ENCODE measurements around the gene KIAA0586. TPM values are rescaled to one million over a fixed set of nuclear protein-coding genes. Genes with fewer than 3 reads are reported as not detected.
"Not testable (repeated sequence)": the region's sequence is repeated elsewhere in the genome, so short reads cannot be mapped to it uniquely, and the experiment has no call there.

KIAA0586 gene
- total RNA-seq, 1 donor from 2014 or later = 23.5 TPM

DNA sequence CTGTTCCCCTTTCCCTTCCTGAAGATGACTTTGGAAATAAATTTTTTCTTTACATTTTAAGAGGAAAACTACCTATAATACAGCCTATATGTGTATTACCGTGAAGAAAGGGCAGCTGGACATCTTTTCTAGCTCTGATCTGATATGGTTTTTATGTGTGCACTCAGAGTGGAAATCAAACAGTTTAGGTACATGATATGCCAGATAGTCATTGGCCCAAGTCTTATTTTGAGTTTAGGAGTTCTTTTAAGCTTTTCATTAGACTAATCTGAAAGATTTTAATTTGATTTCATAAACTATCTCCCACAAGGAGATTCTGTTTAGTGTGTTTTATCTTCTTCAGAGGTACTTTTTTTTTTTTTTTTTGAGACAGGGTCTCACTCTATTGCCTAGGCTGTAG is 48.8 kb downstream of the KIAA0586 start:
- no peaks in the 10 kb centered on the region for H3K9me3 Mint-ChIP-seq
- H3K27ac Mint-ChIP-seq = no peak overlapping the region
- H3K27me3 Mint-ChIP-seq (ENCODE audit: low read depth) = no peaks in the 10 kb centered on the region
- no peak for DNase-seq (ENCODE audit: low spot score)
- intact Hi-C loops (cut with micrococcal nuclease) = no loop called here
- no peak overlapping the region for H3K4me3 Mint-ChIP-seq (ENCODE audit: low read depth)
- H3K4me1 Mint-ChIP-seq (ENCODE audit: low read depth) = peaks cover 5% of the 10 kb centered on the region
- H3K36me3 Mint-ChIP-seq (ENCODE audit: low read depth) = peaks cover 40% of the 10 kb centered on the region

DNA sequence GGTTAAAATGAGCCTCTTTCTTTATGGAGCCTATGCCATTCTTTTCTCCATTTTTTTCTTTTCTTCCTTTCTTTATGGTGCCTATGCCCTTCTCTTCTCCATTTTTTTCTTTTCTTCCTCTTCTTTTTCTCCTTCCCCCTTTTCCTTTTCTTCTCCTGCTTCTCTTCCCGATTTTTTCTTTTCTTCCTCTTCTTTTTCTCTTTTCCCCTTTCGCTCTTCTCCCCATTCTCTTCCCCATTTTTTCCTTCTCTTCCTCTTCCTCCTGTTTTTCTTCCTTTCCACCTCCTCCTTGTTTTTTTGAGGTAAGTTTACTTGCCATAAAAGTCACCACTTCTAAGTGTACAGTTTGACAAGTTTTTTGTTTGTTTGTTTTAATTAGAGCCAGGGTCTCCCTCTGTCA is 50.1 kb downstream of the KIAA0586 start:
- H3K9me3 Mint-ChIP-seq = no peaks in the 10 kb centered on the region
- no peaks in the 10 kb centered on the region for H3K27me3 Mint-ChIP-seq (ENCODE audit: low read depth)
- H3K27ac Mint-ChIP-seq = no peak overlapping the region
- intact Hi-C loops (cut with micrococcal nuclease) = no loop called here
- DNase-seq (ENCODE audit: low spot score) = no peak
- peaks cover 33% of the 10 kb centered on the region for H3K36me3 Mint-ChIP-seq (ENCODE audit: low read depth)
- H3K4me1 Mint-ChIP-seq (ENCODE audit: low read depth) = peaks cover 3% of the 10 kb centered on the region
- no peak overlapping the region for H3K4me3 Mint-ChIP-seq (ENCODE audit: low read depth)

DNA sequence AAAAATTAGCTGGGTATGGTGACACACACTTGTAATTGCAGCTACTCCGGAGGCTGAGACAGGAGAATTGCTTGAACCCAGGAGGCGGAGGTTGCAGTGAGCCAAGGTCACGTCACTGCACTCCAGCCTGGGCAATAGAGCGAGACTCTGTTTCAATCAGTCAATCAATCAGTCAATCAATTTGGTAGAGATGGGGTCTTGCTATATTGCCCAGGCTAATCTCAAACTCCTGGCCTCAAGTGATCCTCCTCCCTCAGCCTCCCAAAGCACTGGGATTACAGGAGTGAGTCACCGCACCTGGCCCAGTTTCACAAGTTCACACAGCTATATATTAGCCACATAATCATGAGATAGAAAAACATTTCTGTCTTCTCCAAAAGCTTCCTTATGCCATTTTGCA is 50.8 kb downstream of the KIAA0586 start:
- H3K4me1 Mint-ChIP-seq (ENCODE audit: low read depth); H3K27ac Mint-ChIP-seq; H3K27me3 Mint-ChIP-seq (ENCODE audit: low read depth); DNase-seq (ENCODE audit: low spot score); H3K9me3 Mint-ChIP-seq; H3K4me3 Mint-ChIP-seq (ENCODE audit: low read depth); intact Hi-C loops (cut with micrococcal nuclease): not testable (repeated sequence)
- peaks cover 29% of the 10 kb centered on the region for H3K36me3 Mint-ChIP-seq (ENCODE audit: low read depth)

DNA sequence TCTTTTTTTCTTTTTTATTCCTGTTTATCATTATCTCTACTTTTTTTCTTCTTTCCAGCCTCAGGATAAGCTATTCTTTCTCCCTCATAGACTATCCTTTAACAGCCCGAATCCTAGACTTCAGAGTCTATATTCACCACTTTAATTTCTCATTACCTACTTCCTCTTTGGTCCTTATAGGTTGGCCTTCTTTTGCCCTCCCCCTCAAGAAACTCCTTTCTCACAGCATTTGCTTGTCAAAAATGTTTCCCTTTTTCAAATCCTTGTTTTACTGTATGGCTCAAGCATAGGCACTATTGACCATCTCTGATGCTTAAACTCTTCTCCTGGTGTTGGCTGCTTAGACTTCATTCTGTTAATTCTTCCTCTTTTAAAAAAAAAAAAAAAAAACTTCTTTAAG is 52.5 kb downstream of the KIAA0586 start:
- Mint-ChIP-seq H3K27ac (no peak overlapping the region), H3K9me3 (no peaks in the 10 kb centered on the region), H3K27me3 (ENCODE audit: low read depth) (no peaks in the 10 kb centered on the region), H3K36me3 (ENCODE audit: low read depth) (peaks cover 22% of the 10 kb centered on the region), H3K4me1 (ENCODE audit: low read depth) (peaks cover 1% of the 10 kb centered on the region), H3K4me3 (ENCODE audit: low read depth) (no peak overlapping the region)
- no peak for DNase-seq (ENCODE audit: low spot score)
- intact Hi-C loops (cut with micrococcal nuclease) = no loop called here

DNA sequence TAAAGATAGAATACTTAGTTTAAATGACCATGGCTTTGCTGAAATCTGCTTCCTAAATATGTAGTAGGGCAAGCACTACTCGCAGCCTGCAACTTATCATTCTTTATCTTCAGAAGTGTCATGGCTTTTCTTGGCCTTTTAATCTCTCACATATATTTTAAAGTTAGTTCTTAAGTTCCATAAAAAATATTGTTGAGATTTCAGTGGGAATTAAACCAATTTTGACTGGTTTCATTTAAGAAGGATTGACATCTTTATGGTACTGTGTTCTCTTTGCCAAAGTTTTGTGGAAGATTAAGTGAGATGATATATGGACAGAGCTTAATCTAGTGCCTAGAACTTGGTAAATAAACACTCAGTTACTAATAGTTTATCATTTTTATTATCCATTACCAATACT is 56.7 kb downstream of the KIAA0586 start:
- Mint-ChIP-seq H3K36me3 (ENCODE audit: low read depth) (peaks cover 17% of the 10 kb centered on the region), H3K27me3 (ENCODE audit: low read depth) (no peaks in the 10 kb centered on the region), H3K27ac (no peak overlapping the region), H3K4me1 (ENCODE audit: low read depth) (peaks cover 8% of the 10 kb centered on the region), H3K9me3 (peaks cover 3% of the 10 kb centered on the region), H3K4me3 (ENCODE audit: low read depth) (no peak overlapping the region)
- intact Hi-C loops (cut with micrococcal nuclease) = no loop called here
- DNase-seq (ENCODE audit: low spot score) = no peak

DNA sequence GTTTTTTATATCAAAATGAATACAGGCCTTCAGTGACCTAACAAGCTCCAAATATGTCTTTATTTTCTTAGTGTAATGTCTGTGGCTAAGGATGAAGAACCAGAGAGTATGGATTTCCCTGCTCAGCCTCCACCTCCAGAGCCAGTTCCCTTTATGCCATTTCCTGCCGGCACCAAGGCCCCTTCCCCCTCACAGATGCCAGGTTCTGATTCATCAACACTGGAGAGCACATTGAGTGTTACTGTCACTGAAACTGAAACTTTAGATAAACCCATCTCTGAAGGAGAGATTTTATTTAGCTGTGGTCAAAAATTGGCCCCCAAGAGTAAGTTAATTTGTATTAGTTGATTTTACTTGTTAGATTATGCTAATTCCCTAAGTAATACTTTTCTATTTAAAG is 61.0 kb downstream of the KIAA0586 start:
- no peak overlapping the region for H3K27ac Mint-ChIP-seq
- peaks cover 3% of the 10 kb centered on the region for H3K9me3 Mint-ChIP-seq
- intact Hi-C loops (cut with micrococcal nuclease) = no loop called here
- DNase-seq (ENCODE audit: low spot score) = no peak
- peaks cover 16% of the 10 kb centered on the region for H3K36me3 Mint-ChIP-seq (ENCODE audit: low read depth)
- no peak overlapping the region for H3K4me3 Mint-ChIP-seq (ENCODE audit: low read depth)
- peaks cover 11% of the 10 kb centered on the region for H3K4me1 Mint-ChIP-seq (ENCODE audit: low read depth)
- no peaks in the 10 kb centered on the region for H3K27me3 Mint-ChIP-seq (ENCODE audit: low read depth)

DNA sequence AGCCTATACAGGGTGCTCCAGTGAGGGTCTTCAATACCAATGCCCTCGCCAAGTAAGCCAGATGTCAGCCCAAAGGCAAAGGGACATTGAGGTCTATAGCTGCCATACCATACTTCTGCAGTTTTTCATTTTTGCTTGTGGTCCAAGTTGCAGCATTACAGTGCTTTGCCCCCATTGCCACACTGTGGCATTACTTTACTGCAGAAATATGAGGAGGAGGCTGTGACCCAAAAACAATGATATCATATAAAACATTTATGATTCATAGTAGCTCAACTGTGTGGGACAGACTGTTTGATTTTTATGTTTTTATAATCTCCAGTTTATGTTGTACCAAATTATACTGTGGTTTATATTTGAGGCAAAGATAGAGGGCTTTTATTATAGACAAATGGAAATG is 64.1 kb downstream of the KIAA0586 start:
- Mint-ChIP-seq H3K36me3 (ENCODE audit: low read depth) (peaks cover 8% of the 10 kb centered on the region), H3K9me3 (no peaks in the 10 kb centered on the region), H3K27me3 (ENCODE audit: low read depth) (no peaks in the 10 kb centered on the region), H3K27ac (no peak overlapping the region), H3K4me1 (ENCODE audit: low read depth) (peaks cover 11% of the 10 kb centered on the region), H3K4me3 (ENCODE audit: low read depth) (no peak overlapping the region)
- intact Hi-C loops (cut with micrococcal nuclease) = no loop called here
- no peak for DNase-seq (ENCODE audit: low spot score)

DNA sequence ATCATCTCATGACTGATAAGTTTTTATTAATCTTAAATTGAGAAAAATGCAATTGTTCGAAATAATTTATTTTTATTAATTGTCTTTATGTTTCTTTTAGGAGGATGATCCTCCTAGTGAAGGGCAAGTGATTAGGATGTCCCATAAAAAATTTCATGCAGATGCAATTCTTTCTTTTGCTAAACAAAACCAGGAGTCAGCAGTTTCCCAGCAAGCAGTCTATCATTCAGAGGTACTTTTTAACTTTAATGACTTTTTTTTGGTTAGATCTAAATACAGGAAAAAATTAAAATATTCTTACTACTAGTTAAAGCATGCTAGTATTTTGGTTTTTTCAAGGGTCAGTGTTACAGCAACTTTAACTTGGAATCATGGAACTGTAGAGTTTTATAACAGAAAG is 64.5 kb downstream of the KIAA0586 start:
- Mint-ChIP-seq H3K9me3 (no peaks in the 10 kb centered on the region), H3K27ac (no peak overlapping the region), H3K4me1 (ENCODE audit: low read depth) (peaks cover 11% of the 10 kb centered on the region), H3K27me3 (ENCODE audit: low read depth) (no peaks in the 10 kb centered on the region), H3K4me3 (ENCODE audit: low read depth) (no peak overlapping the region), H3K36me3 (ENCODE audit: low read depth) (peaks cover 8% of the 10 kb centered on the region)
- intact Hi-C loops (cut with micrococcal nuclease) = no loop called here
- DNase-seq (ENCODE audit: low spot score) = no peak

DNA sequence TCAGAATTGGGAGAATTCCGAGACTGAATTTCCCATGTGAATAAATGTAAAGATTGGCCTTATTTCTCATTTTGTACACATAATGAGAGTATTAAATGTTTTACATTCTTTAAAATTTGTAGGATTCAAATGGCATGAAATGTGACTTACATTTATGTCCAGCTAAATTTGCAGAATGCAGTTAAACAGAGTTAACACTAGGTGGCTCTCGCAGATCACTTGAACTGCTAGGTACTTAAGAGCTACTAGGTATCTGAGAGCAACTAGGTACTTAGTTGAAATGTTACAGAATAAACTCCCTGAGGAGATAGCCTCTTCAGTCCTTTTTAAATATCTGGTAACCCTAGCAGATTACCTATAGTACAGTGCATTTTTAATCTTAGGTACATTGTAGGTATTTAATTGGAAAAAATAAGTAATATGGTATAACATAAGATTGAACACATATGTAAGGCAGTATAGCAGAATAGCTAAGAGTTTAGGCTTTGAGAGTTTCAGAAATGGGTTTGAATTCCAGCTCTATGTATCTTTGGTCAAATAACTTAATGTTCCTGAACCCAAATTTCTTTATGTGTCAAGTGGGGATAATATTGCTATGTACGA is 73.8 kb downstream of the KIAA0586 start:
- Mint-ChIP-seq H3K27ac (no peak overlapping the region), H3K4me1 (ENCODE audit: low read depth) (no peaks in the 10 kb centered on the region), H3K9me3 (no peaks in the 10 kb centered on the region), H3K36me3 (ENCODE audit: low read depth) (no peaks in the 10 kb centered on the region), H3K4me3 (ENCODE audit: low read depth) (no peak overlapping the region), H3K27me3 (ENCODE audit: low read depth) (no peaks in the 10 kb centered on the region)
- intact Hi-C loops (cut with micrococcal nuclease) = loop anchor here (1.0 to 10.0 kb wide), 5 partner anchors 71 to 621 kb away; no protein-coding TSS in a partner anchor
- DNase-seq (ENCODE audit: low spot score) = no peak

DNA sequence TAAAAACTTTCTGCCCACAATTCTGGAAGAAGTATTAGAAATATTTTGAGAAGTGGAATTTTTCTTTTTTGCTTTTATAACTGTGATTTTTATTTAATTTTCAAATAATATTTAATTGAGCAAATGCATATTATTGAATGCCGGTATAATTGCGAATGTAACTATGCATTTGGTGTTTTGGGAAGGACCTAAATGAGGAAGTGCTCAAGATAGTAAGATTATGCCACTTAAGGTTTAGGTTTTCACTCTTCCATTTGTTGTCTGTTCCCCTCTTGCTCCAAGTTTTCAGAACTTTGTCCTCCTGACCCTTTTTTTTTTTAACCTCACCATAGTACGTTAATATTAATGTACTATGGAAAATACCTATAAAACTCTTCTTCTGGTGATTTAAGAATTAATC is 85.8 kb downstream of the KIAA0586 start:
- Mint-ChIP-seq H3K4me1 (ENCODE audit: low read depth) (peaks cover 1% of the 10 kb centered on the region), H3K4me3 (ENCODE audit: low read depth) (no peak overlapping the region), H3K27me3 (ENCODE audit: low read depth) (no peaks in the 10 kb centered on the region), H3K27ac (no peak overlapping the region), H3K36me3 (ENCODE audit: low read depth) (peaks cover 27% of the 10 kb centered on the region), H3K9me3 (no peaks in the 10 kb centered on the region)
- no peak for DNase-seq (ENCODE audit: low spot score)
- intact Hi-C loops (cut with micrococcal nuclease) = no loop called here

DNA sequence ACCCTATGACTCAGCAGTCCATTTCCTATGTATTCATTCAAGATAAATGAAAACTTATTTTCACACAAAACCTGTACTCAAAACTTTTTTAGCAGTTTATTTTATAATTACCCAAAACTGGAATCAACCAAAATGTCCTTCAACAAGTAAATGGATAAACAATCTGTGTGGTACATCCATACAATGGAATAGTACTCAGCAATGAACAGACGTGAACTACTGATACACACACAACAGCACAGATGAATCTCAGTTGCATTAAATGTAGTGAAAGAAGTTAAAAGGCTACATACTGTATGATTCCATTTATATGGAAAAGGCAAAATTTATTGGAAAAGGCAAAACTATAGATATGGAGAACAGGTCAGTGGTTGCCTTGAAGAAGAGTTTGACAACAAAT is 90.1 kb downstream of the KIAA0586 start:
- intact Hi-C loops (cut with micrococcal nuclease) = no loop called here
- H3K36me3 Mint-ChIP-seq (ENCODE audit: low read depth) = peaks cover 43% of the 10 kb centered on the region
- H3K9me3 Mint-ChIP-seq = no peaks in the 10 kb centered on the region
- H3K27ac Mint-ChIP-seq = no peak overlapping the region
- H3K27me3 Mint-ChIP-seq (ENCODE audit: low read depth) = no peaks in the 10 kb centered on the region
- no peak overlapping the region for H3K4me3 Mint-ChIP-seq (ENCODE audit: low read depth)
- H3K4me1 Mint-ChIP-seq (ENCODE audit: low read depth) = no peaks in the 10 kb centered on the region
- DNase-seq (ENCODE audit: low spot score) = no peak

DNA sequence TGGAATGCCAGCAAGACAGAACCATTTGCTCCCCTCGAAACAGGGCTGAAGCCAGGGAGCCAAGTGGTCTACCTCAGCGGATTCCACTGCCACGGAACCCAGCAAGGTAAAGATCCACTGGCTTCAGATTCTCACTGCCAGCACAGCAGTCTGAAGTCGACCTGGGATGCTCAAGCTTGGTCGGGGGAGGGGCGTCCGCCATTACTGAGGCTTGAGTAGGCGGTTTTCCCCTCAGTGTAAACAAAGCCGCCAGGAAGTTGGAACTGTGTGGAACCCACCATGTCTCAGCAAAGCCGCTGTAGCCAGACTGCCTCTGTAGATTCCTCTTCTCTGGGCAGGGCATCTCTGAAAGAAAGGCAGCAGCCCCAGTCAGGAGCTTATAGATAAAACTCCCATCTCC is 98.2 kb downstream of the KIAA0586 start:
- DNase-seq (ENCODE audit: low spot score); H3K27me3 Mint-ChIP-seq (ENCODE audit: low read depth); H3K27ac Mint-ChIP-seq; H3K4me3 Mint-ChIP-seq (ENCODE audit: low read depth); H3K4me1 Mint-ChIP-seq (ENCODE audit: low read depth); intact Hi-C loops (cut with micrococcal nuclease): not testable (repeated sequence)
- peaks cover 23% of the 10 kb centered on the region for H3K36me3 Mint-ChIP-seq (ENCODE audit: low read depth)
- H3K9me3 Mint-ChIP-seq = peaks cover 31% of the 10 kb centered on the region

DNA sequence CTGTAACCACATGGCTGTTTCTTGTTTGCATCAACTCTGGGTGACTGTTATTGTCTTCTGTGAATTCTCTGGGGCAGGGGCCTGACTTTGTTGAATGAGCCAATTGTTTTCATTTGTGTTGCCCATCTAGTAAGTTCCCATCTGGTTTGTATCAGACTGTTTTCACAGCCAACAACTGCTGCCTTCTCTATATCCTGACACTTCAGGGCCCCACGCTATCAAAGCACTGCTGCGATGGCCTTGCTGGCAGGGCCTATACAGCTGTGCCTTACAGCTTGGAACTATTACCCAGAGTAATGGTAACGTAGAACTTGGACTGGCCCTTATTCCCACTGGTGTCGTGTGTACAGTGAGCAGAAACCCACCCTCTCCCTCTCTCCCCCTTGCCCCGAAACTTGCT is 105.9 kb downstream of the KIAA0586 start:
- Mint-ChIP-seq H3K4me1 (ENCODE audit: low read depth) (no peaks in the 10 kb centered on the region), H3K27me3 (ENCODE audit: low read depth) (no peaks in the 10 kb centered on the region), H3K36me3 (ENCODE audit: low read depth) (no peaks in the 10 kb centered on the region), H3K9me3 (peaks cover 15% of the 10 kb centered on the region), H3K4me3 (ENCODE audit: low read depth) (no peak overlapping the region), H3K27ac (no peak overlapping the region)
- intact Hi-C loops (cut with micrococcal nuclease) = no loop called here
- DNase-seq (ENCODE audit: low spot score) = no peak

DNA sequence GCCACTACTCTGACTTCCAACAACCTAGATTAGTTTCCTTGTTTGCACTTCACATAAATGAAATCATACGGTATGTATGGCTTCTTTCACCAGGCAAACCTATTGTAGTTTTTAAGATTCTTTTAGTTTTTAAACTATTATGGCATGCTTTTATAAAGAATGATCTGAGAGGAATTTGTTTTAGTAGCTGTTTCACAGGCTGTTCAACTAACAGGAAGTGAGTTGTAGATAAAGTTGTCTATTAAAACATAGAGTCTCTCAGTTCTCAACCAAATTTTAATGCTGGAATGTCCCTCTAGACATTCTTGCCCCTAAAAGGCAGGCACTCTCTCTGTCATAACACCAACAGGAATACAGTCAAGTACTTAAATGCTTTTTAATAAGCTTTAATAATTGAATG is 107.5 kb downstream of the KIAA0586 start:
- Mint-ChIP-seq H3K36me3 (ENCODE audit: low read depth) (no peaks in the 10 kb centered on the region), H3K4me3 (ENCODE audit: low read depth) (no peak overlapping the region), H3K4me1 (ENCODE audit: low read depth) (no peaks in the 10 kb centered on the region), H3K9me3 (peaks cover 4% of the 10 kb centered on the region), H3K27ac (no peak overlapping the region), H3K27me3 (ENCODE audit: low read depth) (no peaks in the 10 kb centered on the region)
- intact Hi-C loops (cut with micrococcal nuclease) = no loop called here
- no peak for DNase-seq (ENCODE audit: low spot score)

Measured in activated T-helper 2 cell treated with anti-CD3 and anti-CD28 coated beads, Interferon-gamma antibody, Interleukin-2, Interleukin-4, amounts not matched to agents 10 μg/mL and 5 μg/mL and 100 μg/mL, durations not matched to agents 14 hours and 24 hours and 36 hours (primary cell).